ENCODE data around the gene CDH4. TPM values are rescaled to one million over a fixed set of nuclear protein-coding genes. Genes with fewer than 3 reads are reported as not detected.
A peak's percentile ranks its signal among the peaks of the same experiment; 100 is the strongest.

Gene CDH4
- total RNA-seq, 1 donor from 2014 or later: 3.2 TPM

GRCh38 chr20:61354001-61354390 lies 101.9 kb downstream of the CDH4 start:
- Histone ChIP-seq H3K9ac (ENCODE audit: low read length) (no peak overlapping the region), H3K27ac (ENCODE audit: low read depth, low read length) (no peak overlapping the region), H3K27me3 (ENCODE audit: insufficient read depth, low read length) (no peaks in the 10 kb centered on the region), H3K4me1 (ENCODE audit: insufficient read depth, low read length) (peaks cover 14% of the 10 kb centered on the region), H3K79me2 (ENCODE audit: insufficient read depth, low read length) (no peaks in the 10 kb centered on the region), H3K36me3 (ENCODE audit: insufficient read depth, low read length) (no peaks in the 10 kb centered on the region), H3K9me3 (ENCODE audit: insufficient read depth, low read depth, low read length) (no peaks in the 10 kb centered on the region), H2AFZ (ENCODE audit: low read depth, low read length) (no peak overlapping the region), H4K20me1 (ENCODE audit: insufficient read depth, low read length) (peaks cover 8% of the 10 kb centered on the region), H3K4me3 (ENCODE audit: insufficient read depth, low read depth, low read length) (no peak overlapping the region), H3K4me2 (ENCODE audit: low read length) (peak overlapping the region; percentile 13)
- H3K4me3 Mint-ChIP-seq (ENCODE audit: unreplicated experiment): no peak overlapping the region
- H3K27me3 Mint-ChIP-seq (ENCODE audit: low read depth, unreplicated experiment): peaks cover 23% of the 10 kb centered on the region
- H3K4me1 Mint-ChIP-seq (ENCODE audit: low read depth, unreplicated experiment): peaks cover 10% of the 10 kb centered on the region
- peaks cover 3% of the 10 kb centered on the region for H3K9me3 Mint-ChIP-seq (ENCODE audit: unreplicated experiment)
- no peak overlapping the region for H3K27ac Mint-ChIP-seq (ENCODE audit: unreplicated experiment)
- peaks cover 3% of the 10 kb centered on the region for H3K36me3 Mint-ChIP-seq (ENCODE audit: low read depth, unreplicated experiment)
- FAIRE-seq: no peak
- no peak for DNase-seq (ENCODE audit: low read depth)
- TF ChIP-seq CTCF (IDR thresholded peaks at IDR 0.05; ENCODE audit: insufficient read depth, low read depth, low read length) (no peak), EZH2 (IDR thresholded peaks at IDR 0.05; ENCODE audit: insufficient read depth, low read length) (no peak)

GRCh38 chr20:61354501-61354900 lies 102.4 kb downstream of the CDH4 start:
- no peaks in the 10 kb centered on the region for H3K27me3 ChIP-seq (ENCODE audit: insufficient read depth, low read length)
- H3K9me3 ChIP-seq (ENCODE audit: insufficient read depth, low read depth, low read length): no peaks in the 10 kb centered on the region
- TF ChIP-seq CTCF (IDR thresholded peaks at IDR 0.05; ENCODE audit: insufficient read depth, low read depth, low read length): no peak
- TF ChIP-seq EZH2 (IDR thresholded peaks at IDR 0.05; ENCODE audit: insufficient read depth, low read length): no peak
- peaks cover 8% of the 10 kb centered on the region for H4K20me1 ChIP-seq (ENCODE audit: insufficient read depth, low read length)
- H3K27ac Mint-ChIP-seq (ENCODE audit: unreplicated experiment): no peak overlapping the region
- H3K4me1 ChIP-seq (ENCODE audit: insufficient read depth, low read length): peaks cover 14% of the 10 kb centered on the region
- DNase-seq (ENCODE audit: low read depth) (no peak), FAIRE-seq (no peak)
- no peak overlapping the region for H3K9ac ChIP-seq (ENCODE audit: low read length)
- no peaks in the 10 kb centered on the region for H3K36me3 ChIP-seq (ENCODE audit: insufficient read depth, low read length)
- H3K36me3 Mint-ChIP-seq (ENCODE audit: low read depth, unreplicated experiment): peaks cover 3% of the 10 kb centered on the region
- H3K27me3 Mint-ChIP-seq (ENCODE audit: low read depth, unreplicated experiment): peaks cover 25% of the 10 kb centered on the region
- peak overlapping the region; percentile 1 for H3K4me2 ChIP-seq (ENCODE audit: low read length)
- peaks cover 3% of the 10 kb centered on the region for H3K9me3 Mint-ChIP-seq (ENCODE audit: unreplicated experiment)
- peaks cover 10% of the 10 kb centered on the region for H3K4me1 Mint-ChIP-seq (ENCODE audit: low read depth, unreplicated experiment)
- H3K4me3 ChIP-seq (ENCODE audit: insufficient read depth, low read depth, low read length): no peak overlapping the region
- no peak overlapping the region for H2AFZ ChIP-seq (ENCODE audit: low read depth, low read length)
- H3K27ac ChIP-seq (ENCODE audit: low read depth, low read length): no peak overlapping the region
- H3K79me2 ChIP-seq (ENCODE audit: insufficient read depth, low read length): no peaks in the 10 kb centered on the region
- no peak overlapping the region for H3K4me3 Mint-ChIP-seq (ENCODE audit: unreplicated experiment)

- peak overlapping the region; percentile 1 for H3K4me2 ChIP-seq (ENCODE audit: low read length)
- Mint-ChIP-seq H3K4me1 (ENCODE audit: low read depth, unreplicated experiment) (peaks cover 10% of the 10 kb centered on the region), H3K9me3 (ENCODE audit: unreplicated experiment) (peaks cover 3% of the 10 kb centered on the region), H3K27ac (ENCODE audit: unreplicated experiment) (no peak overlapping the region), H3K4me3 (ENCODE audit: unreplicated experiment) (no peak overlapping the region), H3K36me3 (ENCODE audit: low read depth, unreplicated experiment) (peaks cover 4% of the 10 kb centered on the region), H3K27me3 (ENCODE audit: low read depth, unreplicated experiment) (peaks cover 30% of the 10 kb centered on the region)
- no peaks in the 10 kb centered on the region for H3K36me3 ChIP-seq (ENCODE audit: insufficient read depth, low read length)
- DNase-seq (ENCODE audit: low read depth) (peak; percentile 37), FAIRE-seq (no peak)
- H3K9ac ChIP-seq (ENCODE audit: low read length): no peak overlapping the region
- H4K20me1 ChIP-seq (ENCODE audit: insufficient read depth, low read length): peaks cover 8% of the 10 kb centered on the region
- no peak overlapping the region for H3K27ac ChIP-seq (ENCODE audit: low read depth, low read length)
- TF ChIP-seq EZH2 (IDR thresholded peaks at IDR 0.05; ENCODE audit: insufficient read depth, low read length) (no peak), CTCF (IDR thresholded peaks at IDR 0.05; ENCODE audit: insufficient read depth, low read depth, low read length) (no peak)
- H3K27me3 ChIP-seq (ENCODE audit: insufficient read depth, low read length): no peaks in the 10 kb centered on the region
- no peak overlapping the region for H3K4me3 ChIP-seq (ENCODE audit: insufficient read depth, low read depth, low read length)
- no peaks in the 10 kb centered on the region for H3K9me3 ChIP-seq (ENCODE audit: insufficient read depth, low read depth, low read length)
- H3K79me2 ChIP-seq (ENCODE audit: insufficient read depth, low read length): no peaks in the 10 kb centered on the region
- H2AFZ ChIP-seq (ENCODE audit: low read depth, low read length): no peak overlapping the region
- peaks cover 14% of the 10 kb centered on the region for H3K4me1 ChIP-seq (ENCODE audit: insufficient read depth, low read length)
Observed at GRCh38 chr20:61354901-61355495, 102.9 kb downstream of the CDH4 start.

Measured in astrocyte (in vitro differentiated cells and primary cell).